Epithelial cell of proximal tubule (primary cell): ENCODE data around the gene HK1. TPM values are rescaled to one million over a fixed set of nuclear protein-coding genes. Genes with fewer than 3 reads are reported as not detected.
A peak's percentile ranks its signal among the peaks of the same experiment; 100 is the strongest.

ENCODE experiments used
- DNase-seq: peaks from one replicate; pipeline ENCODE4 v3.0.0-alpha.2; 2011; ENCODE audit warnings: low read depth
- H3K4me3 ChIP-seq: 2 replicates; pipeline ENCODE4 v1.5.1; 2011; ENCODE audit warnings: low read depth, mild to moderate bottlenecking, low read length
- total RNA-seq: library from RNA; depleted of rRNA; stranded (reverse); fragments of >200 nt; gene quantifications from 2 replicates; pipeline ENCODE4 v1.2.3, GENCODE V29; 2015
- TF ChIP-seq, protein P1 (sequence below): conservative IDR thresholded peaks from 2 replicates; pipeline ENCODE4 v1.5.1; 2012; ENCODE audit warnings: low read depth, mild to moderate bottlenecking, low read length

The HK1 gene
- total RNA-seq, 1 donor from 2014 or later = 84.4 TPM

DNA sequence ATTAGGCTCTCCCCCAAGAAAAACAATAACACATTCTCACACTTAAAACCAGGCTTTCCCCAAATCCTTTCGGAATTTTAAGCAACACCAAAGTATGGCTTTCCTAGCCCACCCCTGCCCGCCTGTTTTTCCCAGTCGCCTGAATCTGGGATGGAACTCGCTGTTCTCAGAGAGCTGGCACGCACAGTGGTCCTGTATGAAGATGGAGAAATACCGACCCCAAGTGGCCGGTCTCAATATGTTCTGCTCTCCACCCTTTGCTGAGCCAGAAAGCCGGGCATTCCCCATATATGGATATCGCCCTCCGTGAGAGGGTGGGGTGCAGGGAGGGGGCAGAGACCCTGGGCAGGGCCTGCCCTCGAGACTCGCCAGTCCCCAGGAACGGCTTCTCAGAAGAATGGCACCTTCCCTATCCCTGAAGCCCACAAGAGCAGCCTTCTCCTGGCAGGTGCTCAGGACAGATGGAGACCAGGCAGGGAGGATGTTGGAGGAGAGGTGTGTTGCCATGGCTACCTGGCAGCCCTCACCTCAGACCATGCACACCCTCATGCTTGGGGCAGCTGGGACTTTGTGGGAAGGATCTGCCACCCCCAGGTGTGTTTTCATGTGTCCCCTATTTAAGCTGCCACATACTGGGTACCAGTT, 135.0 kb downstream of the HK1 start:
- TF ChIP-seq, protein P1, sequence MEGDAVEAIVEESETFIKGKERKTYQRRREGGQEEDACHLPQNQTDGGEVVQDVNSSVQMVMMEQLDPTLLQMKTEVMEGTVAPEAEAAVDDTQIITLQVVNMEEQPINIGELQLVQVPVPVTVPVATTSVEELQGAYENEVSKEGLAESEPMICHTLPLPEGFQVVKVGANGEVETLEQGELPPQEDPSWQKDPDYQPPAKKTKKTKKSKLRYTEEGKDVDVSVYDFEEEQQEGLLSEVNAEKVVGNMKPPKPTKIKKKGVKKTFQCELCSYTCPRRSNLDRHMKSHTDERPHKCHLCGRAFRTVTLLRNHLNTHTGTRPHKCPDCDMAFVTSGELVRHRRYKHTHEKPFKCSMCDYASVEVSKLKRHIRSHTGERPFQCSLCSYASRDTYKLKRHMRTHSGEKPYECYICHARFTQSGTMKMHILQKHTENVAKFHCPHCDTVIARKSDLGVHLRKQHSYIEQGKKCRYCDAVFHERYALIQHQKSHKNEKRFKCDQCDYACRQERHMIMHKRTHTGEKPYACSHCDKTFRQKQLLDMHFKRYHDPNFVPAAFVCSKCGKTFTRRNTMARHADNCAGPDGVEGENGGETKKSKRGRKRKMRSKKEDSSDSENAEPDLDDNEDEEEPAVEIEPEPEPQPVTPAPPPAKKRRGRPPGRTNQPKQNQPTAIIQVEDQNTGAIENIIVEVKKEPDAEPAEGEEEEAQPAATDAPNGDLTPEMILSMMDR = peak; percentile 62

DNA sequence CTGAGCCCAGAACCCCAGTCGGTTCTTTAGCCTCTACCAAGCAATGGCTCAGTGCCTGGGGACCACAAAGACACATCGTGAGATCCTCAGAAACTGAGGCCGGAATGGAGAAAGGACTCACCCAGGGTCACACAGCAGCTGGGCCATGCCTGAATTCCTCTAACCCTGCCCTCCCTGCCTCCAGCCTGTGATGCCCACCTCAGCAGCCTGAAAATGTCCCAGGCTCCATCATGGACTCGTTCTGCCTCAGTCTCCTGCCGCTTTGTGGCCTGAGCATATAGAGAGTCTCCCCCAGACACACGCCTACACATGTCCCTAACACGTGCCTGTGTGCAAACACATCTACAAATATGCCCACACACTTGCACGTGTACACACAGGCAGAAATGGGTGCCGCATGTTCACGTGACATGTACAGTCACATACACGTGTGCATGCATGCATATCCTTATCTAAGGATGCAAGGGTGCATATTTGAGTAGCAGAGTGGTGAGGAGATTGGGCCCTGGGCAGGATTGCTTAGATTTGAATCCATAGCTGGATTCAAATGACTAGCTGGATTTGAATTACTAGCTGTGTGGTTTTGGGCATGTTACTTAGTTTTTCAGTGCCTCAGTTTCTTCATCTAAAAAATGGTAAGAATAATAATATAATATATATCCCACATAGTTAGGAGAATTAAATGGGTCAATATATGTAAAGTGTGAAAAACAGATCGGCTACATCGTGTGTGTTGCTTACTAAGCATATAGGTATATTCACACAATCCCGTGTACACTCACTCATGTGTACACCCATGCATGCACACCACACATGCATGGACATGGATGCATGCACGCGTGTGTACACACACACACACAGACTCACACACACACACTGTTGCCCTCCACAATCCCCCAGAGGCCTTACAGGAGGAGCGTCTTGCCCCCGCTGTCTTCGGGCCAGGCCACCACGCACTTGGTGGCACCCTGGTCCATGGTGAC, 136.0 kb downstream of the HK1 start:
- TF ChIP-seq, protein P1 = no peak
- DNase-seq = no peak
- no peak overlapping the region for H3K4me3 ChIP-seq

More for the DNA sequence above, 135.0 kb downstream of the HK1 start:
- no peak for DNase-seq
- H3K4me3 ChIP-seq = no peak overlapping the region

DNA sequence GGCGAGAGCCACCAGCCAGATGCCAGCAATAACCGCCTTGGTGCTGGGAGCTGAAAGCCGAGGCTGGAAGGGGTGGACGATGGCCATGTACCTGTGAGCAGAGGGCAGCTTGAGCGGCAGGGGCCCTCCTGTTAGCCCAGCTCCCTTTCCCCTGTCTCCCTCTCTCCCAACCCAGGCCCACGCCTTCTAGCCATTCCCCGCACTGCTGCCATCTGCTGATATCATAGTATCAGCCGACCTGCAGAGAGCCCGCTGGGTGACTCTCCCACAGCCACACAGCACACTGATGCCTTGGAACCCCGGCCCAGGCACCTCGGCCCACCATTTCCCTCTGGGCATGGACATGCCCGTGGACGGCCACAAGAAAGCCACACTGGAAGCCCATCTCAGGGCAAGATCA, 136.8 kb downstream of the HK1 start:
- TF ChIP-seq, protein P1 = no peak
- DNase-seq = no peak
- no peak overlapping the region for H3K4me3 ChIP-seq

DNA sequence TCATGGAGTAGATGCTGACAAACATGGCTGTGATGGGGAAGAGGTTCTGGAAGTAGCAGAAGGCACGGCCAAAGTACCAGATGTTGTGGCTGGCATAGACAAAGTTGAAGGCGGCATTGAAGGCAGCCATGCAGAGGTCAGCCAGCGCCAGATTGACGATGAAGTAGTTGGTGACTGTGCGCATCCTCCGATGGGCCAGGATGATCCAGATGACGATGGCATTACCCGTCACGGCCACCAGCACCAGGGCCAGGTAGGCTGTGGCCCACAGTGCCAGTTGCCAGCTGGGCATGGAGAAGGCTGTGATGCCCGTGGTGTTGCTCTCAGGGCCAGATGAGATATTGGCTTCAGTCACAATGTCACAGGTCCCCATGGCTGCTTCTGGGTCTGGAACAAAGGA, 137.7 kb downstream of the HK1 start:
- no peak overlapping the region for H3K4me3 ChIP-seq
- TF ChIP-seq, protein P1 = no peak
- no peak for DNase-seq

DNA sequence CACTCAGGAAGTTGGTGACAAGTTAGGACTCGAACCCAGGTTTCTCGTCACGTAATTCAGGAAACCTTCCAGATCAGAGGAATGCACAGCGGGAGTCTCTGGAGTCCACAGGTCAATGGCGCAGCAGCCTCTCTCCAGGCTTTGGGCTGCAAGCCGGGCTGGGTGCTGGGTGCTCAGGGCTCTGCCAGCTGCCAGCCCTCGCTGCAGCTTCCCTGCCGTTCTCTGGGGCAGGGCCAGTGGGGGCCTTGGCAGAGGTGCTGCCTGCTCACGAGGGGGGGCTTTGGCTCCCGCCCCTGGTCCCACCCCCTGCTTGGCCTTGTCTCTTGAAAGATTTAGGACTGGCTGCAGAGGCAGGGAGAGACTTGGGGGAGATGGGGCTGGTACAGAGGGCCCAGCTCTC, 138.4 kb downstream of the HK1 start, which contains the start of gene TACR2:
TACR2 (minus strand) TSS at position 224 of the 400 bp plus-strand sequence. CDS start 595 bp downstream, outside the sequence.
- no peak for DNase-seq
- TF ChIP-seq, protein P1 = no peak
- H3K4me3 ChIP-seq = no peak within 1 kb of the TSS

DNA sequence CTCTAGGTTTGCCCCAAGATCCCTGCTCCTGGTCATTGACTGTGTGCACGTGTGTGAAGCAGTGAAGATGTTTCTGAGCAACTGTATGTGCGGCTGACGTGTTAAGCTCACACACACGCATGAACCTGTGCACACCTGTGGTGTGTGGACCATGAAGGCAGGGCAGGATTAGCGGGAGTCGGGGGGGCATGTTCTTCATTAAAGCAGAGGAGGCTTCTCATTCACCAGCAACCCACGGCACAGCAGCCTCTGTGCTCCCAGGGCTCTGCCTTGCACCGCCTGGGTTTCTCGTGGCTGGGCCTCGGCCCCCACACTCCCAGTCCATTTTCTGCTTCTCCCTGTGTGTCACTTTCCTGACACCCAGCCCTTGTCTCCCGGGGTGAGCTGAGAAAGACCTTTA, 139.2 kb downstream of the HK1 start:
- no peak for DNase-seq
- H3K4me3 ChIP-seq = no peak overlapping the region
- TF ChIP-seq, protein P1 = no peak
